Suppressor macrophage treated with lipopolysaccharide for 4 hours (primary cell): ENCODE results near the gene MYO9A.

Experiments
- DNase-seq: peaks from one replicate; pipeline ENCODE4 v3.0.0-alpha.2; 2020

The MYO9A gene

GRCh38 chr15:72118017-72118978 lies at the start of gene MYO9A, which contains the start of gene SENP8:
TSS of gene MYO9A (minus strand) at chr15:72118150. CDS start at chr15:72046563, 71,587 bp downstream.
TSS of gene SENP8 (plus strand) at chr15:72118403. CDS start at chr15:72139624, 21,221 bp downstream.
- DNase-seq = peak; percentile 100

- no peak for DNase-seq
These were observed 49.5 kb upstream of the MYO9A start for GRCh38 chr15:72167445-72167844.

GRCh38 chr15:72166716-72167417 lies 48.9 kb upstream of the MYO9A start:
- DNase-seq = no peak

- DNase-seq = no peak
These were observed 45.8 kb upstream of the MYO9A start for GRCh38 chr15:72163719-72164118.

GRCh38 chr15:72162569-72162968 lies 44.6 kb upstream of the MYO9A start:
- DNase-seq = no peak

DNA sequence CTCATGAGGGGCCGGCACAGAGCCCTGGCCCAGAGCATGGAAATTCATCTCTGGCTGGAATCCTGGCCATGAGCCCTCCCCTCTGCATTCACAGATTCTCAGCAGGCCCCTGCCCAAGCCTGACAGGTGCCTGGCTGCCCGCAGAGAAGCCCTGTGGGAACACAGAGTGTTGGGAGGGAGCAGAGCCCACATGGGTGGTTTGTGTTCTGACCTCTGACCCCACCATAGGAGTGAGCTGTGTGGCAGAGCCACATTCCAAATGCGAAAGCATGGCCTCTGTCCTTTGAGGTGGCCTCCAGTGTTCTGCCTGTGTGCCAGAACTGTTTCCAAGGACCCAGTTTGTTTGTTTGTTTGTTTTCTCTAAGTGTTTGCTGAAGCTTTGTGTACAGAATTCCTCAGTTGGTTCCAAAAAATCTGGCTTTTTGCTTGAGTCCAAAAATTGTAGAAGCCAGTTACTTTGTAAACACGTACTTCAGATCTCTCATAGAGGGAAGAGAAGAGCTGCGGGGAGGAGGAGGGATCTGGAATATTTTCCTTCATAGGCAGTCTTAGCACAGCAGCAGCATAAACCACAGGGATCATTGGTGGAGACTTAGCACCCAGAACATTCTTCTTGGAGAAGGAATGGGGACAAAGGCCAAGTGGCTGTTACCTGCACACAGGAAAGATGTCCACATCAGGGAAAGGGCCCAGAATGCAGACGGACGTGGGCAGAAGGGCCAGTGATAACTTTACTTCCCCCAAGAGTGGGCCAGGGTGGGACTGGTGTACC lies 43.6 kb upstream of the MYO9A start:
- DNase-seq = no peak

DNA sequence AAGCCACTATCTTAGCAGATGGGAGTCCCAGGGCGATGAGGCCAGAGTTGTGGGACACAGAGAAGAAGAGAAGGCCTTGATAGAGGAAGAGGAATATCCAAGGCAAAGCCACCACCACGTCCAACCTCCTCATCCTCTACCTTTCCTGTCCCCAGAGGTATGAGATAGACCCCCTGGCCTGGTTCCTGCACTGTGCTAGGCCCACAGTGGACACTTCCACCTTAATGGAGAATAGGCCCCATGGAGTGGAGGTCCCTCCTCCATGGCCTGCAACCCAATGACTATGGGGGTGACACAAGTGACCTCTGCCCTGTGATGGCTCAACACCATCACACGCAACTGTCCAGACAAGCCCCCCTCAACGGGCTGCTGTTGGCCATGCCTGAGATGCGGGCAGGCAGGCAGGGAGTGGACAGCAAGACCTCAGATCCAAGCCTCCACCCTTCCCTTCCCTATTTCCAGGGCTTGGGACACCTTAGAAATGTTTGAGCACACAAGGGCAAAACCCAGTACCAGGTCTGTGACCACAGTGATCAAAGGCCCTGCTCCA lies 42.8 kb upstream of the MYO9A start:
- DNase-seq = no peak

DNA sequence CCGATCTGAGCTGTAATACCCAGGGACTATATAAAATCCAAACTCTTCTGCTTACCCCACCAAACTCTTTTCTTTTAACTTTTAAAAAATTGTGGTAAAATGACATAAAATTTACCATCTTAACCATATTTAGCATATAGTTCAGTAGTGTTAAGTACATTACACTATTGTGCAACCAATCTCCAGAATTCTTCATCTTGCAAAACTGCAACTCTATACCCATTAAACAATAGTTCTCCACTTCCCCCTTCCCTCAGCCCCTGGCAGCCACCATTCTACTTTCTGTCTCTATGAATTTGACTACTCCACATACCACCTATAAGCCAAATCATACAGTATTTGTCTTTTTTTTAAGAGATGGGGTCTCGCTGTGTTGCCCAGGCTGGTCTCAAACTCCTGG lies 39.0 kb upstream of the MYO9A start:
- peak; percentile 38 for DNase-seq

- DNase-seq = peak; percentile 84
These were observed 38.0 kb upstream of the MYO9A start for GRCh38 chr15:72155635-72156616.

DNA sequence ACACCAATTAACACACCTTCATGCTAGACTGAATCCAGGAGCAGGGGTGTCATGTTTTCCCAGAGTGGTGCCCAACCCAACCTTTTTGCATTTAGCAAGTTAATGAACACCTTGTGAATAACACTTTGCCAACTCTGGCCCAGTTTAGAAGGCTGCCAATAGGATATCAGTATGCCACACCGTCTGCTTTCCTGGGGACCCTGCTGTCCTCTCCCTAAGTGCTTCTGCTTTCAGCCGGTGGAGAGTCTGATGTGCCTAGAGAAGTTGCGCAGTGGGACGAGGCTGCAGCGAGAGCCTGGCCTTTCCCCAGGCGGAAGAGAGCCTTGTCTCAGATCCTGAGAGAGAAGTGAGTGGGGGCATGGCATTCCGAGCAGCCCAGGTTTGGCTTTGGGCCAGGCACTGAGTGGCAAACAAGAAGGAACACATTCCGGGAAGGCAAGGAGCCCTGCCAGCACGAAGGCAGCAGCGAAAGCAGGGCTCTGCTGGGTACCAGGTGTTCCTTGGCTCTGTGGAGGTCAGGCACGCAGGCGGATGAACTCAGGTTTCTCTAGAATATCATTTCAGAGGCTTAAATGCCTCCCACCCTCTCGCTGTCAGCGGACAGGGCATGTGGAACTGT lies 37.2 kb upstream of the MYO9A start:
- DNase-seq = peak; percentile 8

- DNase-seq = no peak
These were observed 36.4 kb upstream of the MYO9A start for GRCh38 chr15:72154316-72154715.

GRCh38 chr15:72153269-72154000 lies 35.5 kb upstream of the MYO9A start:
- no peak for DNase-seq

- DNase-seq = peak; percentile 12
These were observed 29.5 kb upstream of the MYO9A start for GRCh38 chr15:72147418-72147817.

DNA sequence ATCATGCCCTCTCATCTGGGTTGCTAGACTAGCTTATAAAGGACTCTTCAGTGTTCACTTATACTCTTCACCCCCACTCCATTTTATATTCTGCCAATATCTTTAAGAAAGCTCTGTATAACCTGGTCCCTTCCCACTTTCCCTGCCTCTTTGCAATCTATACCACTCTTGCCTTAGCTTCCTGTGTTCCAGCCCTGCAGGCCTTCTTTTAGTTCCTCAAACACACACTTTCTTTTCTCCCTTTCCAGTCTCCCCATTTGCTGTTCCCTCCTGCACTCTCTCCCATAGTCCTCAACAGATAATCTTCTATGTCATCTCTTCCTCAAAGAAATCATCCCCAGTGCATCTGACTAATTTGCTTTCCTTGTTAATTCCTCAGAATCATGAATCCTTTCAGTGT lies 29.0 kb upstream of the MYO9A start:
- no peak for DNase-seq

DNA sequence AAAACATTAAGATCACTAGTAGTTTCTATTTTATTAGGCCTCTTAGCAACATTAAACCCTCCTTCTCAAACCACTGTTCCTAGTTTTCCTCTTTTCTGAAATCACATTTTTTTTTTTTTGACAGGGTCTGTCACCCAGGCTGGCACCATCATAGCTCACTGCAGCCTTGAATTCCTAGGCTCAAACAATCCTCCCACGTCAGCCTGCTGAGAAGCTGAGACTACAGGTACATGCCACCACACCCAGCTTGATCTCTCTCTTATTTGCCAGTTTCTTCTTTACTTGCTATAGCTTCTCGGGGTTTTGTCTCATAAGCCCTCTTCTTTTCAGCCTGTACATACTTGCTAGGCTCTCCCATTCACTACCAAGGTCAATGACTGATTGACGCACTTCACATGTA lies 28.3 kb upstream of the MYO9A start:
- DNase-seq = no peak

DNA sequence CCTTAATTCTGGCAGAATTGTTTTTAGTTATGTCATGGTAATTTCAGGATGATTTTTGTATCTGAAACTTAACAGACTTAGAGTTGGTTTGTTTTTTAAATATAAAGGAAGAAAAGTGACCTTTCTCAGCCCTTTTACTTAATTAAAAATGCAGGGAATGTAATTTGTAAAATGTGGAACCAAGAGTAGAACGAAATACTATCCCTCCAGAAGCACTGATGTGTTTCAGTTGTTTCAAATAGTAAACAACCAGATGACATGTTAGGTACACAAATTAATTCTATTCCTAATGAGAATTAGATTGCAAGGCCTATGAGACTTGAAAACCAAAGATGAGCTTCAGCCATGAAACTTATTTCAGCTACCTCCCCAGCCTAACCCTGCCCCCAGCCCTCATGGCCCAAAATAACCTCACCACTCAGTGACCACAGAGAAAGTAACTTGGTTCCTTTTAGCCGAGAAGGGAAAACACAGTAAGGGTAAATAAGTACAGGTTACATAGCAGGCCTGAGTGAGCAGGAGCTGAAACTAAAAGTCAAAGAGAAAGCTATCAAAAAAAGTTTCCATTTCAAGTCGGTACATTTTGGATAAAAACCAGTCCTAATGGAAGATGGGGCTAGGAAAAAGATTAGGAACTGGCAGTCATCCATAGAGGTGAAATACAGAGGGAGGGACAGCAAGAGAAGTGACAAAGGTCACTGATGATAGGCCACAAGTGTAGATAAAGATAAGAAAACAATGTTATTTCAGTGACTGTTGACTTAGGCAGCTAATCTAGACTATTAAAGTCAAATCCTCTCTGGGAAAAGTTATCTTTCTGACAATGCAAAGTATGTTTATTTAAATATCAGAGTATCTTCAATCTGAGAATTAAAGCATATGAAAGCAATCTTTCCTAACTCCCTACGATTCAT lies 23.5 kb upstream of the MYO9A start:
- peak; percentile 14 for DNase-seq

- DNase-seq = no peak
These were observed 22.1 kb upstream of the MYO9A start for GRCh38 chr15:72140088-72140487.

- DNase-seq = no peak
These were observed 21.7 kb upstream of the MYO9A start for GRCh38 chr15:72139667-72140066.
